ENCODE results near the gene C16orf95. TPM values are rescaled to one million over a fixed set of nuclear protein-coding genes. Genes with fewer than 3 reads are reported as not detected.
A peak's percentile ranks its signal among the peaks of the same experiment; 100 is the strongest.

Gene C16orf95
- total RNA-seq, 1 donor from 2014 or later = 2.4 TPM

DNA sequence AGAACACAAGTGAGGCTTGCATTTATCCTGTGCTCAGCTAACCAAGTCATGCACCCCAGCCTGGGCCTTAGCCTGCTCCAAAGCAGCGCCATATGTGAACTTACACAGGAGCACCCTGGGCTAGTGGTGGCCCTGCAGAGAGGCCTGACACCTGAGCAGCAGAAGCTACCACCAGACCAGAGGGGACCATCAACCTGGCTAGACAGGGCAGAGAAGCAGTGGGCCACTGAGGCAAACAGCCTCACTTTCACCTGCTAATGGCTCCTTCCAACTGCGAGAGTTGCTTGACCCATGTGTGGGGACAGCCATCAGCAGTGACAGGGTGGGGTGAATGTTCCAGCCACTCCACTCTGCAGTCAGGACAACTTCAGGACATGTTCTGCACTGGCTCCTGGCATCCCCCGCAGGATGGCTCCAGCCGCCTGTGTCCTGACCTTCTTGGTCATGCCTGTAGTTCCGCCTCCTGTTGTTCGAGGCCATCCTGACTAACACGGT is 2.9 kb upstream of the C16orf95 start:
- DNase-seq (ENCODE audit: low spot score in 2 of 2) (no peak), FAIRE-seq (no peak)

DNA sequence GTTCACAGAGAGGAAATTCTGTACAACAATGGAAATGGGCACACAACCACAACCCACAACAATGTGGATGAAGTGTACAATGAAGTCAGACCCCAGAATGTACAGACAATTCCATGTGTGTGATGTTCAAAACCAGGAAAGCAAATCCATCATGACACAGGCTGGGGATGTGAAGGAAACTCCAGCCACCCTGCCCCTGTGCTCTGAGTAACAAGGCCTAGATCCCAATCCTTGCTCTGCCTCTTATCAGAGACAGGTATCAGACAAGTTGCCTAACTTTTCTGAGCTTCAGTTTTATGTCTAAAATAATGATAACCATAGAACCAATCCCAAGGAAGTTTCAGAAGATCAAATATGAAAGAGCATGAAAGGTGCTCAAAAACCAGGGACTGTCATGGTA is 1.8 kb upstream of the C16orf95 start:
- no peak for FAIRE-seq
- DNase-seq (ENCODE audit: low spot score in 2 of 2) = no peak

DNA sequence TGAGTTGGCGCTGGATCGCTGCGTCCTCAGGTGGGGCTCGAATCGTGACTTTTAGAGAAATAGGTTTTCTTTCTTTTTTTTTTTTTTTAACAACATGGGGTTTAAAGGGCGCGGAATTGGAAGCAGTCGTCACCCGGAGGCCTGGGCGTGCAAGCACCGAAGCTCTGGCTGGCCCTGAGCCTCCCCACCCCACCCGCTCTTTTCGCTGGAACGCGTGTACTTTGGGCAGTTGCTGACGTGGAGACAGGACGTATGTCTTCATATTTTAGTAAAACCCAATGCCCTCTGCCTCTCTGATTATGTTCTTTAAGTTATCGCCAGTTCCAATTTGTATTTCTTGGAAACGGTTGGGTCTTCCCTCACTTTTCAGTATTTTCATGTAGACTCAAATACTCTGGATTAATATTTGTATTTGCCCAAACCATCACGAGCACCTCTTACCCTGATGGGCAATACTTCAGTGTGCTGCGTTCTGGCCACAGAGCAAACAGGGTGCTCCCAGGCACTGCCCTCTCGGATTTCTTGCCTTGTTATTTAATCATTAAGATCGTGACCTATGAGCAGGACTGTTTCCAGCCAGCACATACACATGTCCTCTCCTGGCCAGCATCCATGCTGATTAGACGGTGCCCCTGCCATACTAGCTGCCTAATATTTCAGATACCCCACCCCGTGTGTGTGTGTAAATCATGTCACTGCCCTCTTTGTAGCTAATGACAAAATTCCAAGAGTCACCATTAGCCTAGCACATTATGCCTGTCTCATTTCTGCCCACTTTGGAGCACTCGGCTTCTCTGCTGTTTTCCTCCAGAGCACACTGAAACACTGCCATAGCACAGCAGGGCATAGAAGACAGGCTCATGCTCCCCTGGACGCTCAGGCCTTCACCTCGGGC is 805 bp upstream of the C16orf95 start:
- FAIRE-seq = no peak
- no peak for DNase-seq (ENCODE audit: low spot score in 2 of 2)

DNA sequence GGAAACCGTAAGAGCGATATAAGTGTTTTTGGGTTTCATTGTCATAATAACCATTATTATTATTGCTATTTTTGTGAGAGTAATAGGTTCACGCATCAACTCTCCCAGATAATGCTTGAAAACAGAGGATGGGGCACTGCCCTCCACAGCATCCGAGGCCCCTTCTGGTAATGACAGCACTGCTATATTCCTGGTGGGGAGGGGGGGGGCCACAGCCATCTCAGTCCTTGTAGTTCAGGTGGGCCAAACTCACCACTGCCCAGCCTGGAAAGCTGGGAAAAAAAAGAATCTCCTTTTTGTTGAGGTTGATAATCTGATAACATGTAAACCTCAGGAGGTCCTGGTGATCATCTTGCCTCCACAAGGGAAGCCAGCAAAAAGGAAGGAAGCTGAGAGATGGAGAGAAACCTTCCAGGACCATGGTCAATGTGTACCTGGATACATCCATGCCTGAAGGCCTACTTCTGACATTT is 706 bp downstream of the C16orf95 start:
- no peak for DNase-seq (ENCODE audit: low spot score in 2 of 2)
- FAIRE-seq = no peak

DNA sequence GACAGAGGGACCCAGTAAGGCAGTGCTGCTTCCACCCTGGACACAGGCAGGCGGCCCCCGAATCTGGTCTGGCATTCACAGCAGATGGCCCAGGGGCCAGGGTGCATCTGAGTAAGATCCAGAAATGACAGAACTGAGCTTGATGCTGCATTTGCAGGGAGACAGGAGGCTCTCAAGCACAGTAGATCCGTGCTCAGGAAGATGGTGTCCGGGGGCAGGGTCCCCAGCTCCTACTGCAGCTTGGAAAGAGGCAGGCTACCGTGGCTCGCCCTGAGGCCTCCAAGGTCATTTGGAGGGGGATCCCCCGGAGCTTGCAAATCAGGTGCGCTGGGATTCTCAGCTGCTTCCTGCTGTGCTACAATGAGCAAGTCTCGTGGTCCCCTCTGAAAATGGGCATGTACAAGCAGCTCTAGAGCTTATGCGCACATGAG is 2.2 kb downstream of the C16orf95 start:
- DNase-seq (ENCODE audit: low spot score in 2 of 2) (no peak), FAIRE-seq (no peak)

DNA sequence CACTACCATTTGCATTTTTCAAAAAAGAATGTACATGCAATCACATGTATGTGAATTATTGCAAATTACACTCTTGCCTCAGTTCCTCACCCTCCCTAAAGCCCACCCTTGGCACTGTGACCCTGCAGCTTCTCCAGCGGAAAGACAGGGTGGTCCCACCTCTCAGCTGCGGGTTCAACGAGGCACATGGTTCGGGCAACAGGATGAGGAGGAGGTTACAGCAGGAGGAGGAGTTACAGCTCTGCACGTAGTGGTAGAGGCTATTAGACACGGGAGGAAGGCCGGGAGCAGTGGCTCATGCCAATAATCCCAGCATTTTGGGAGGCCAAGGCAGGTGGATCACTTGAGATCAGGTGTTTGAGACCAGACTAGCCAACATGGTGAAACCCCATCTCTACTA is 5.2 kb downstream of the C16orf95 start:
- DNase-seq (ENCODE audit: low spot score in 2 of 2) (no peak), FAIRE-seq (no peak)

DNA sequence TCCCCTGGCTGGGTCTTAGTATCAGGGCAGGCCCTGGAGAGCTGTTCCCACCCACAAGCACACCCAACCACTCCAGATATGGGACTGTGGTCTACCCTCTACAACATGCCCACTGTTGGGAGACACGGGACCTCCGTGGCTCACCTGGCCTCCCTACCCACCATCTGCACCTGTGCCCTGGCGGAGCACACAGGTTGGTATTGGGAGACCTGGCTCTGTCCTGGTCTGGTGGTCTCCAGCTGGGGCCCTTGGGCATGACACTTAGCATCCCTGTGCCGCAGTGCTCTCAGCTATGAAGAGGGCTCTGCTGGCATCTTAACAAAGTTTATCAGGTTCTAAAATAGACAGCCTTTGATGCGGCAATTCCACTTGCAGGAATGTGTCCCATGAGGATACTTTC is 5.8 kb downstream of the C16orf95 start:
- FAIRE-seq (no peak), DNase-seq (ENCODE audit: low spot score in 2 of 2) (no peak)

DNA sequence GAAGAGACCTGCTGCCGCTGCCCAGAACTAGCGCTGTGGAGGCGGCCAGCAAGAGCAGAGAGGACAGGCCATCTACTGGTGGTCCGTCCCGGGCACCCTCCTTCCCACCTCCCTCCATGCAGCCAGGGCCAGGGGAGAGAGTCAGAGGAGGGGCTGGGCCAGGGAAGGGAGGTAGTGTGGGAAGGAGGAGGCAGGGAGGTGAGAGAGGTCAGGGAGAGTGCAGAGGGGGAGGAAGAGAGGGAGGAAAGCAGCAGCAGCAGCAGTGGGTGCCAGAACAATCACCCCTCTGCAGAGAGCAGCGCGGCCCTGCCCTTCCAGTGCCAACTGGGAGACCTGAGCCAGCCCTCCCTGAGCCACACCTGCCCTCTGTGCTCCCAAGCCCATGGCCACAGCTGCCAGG is 6.6 kb downstream of the C16orf95 start:
- FAIRE-seq (no peak), DNase-seq (ENCODE audit: low spot score in 2 of 2) (no peak)

DNA sequence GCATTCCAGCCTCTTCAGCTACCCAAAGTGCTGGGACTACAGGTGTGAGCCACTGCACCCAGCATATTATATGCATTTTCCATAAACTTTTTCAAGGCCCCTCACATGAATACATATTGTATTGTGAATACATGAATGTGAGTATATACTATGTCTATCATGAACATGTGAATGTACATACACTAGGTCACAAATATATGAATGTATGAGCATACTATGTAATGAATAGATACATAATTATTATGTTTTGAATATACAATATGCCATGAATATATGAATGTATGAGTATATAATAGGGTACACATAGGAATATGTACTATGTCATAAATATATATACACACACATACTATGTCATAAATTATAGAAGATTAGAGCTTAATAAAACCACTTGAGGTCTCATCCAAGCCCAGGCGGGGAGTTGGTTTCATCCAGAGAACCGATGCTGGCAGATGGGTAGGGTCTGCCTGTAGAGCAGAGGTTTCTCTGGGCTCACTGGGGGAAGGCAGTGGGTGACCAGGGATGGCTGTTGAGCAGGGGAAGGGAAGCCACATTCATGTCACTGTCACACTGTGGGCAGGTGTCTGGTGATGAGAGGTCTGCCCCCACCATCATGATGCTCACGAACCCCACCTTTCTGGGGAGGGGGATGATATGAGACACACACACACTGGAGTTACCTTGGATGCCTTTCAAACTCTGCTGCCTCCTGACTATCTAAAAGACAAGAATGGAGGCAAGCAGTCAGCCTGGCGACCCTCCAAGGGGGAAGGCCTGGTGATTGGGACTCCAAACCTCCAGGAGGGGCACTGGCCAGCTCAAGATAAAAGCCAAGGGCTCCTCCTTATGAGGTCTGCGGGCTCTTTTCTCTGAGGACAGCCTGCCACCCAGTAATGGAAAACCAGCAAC is 7.3 kb downstream of the C16orf95 start:
- no peak for FAIRE-seq

DNA sequence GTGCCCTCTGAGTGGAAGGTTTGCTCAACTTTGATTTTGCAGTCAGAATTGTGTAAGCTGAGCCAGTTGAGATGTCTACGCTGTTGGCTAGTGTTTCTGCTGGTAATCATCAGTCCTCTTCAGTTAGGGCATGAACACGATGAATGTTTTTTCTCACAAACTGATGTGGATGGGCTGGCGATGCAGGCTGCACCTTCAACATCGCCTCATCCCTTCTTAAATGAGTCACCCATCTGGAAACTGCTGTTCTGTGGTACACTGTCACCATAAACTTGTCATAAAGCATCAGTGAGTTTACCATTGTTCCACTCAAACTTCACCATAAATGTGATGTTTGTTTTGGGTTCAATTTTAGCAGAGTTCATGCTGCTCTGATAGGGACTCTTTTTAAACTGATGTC is 8.4 kb downstream of the C16orf95 start:
- no peak for DNase-seq (ENCODE audit: low spot score in 2 of 2)
- FAIRE-seq = no peak

More for the DNA sequence above, 7.3 kb downstream of the C16orf95 start:
- DNase-seq (ENCODE audit: low spot score in 2 of 2) = no peak

DNA sequence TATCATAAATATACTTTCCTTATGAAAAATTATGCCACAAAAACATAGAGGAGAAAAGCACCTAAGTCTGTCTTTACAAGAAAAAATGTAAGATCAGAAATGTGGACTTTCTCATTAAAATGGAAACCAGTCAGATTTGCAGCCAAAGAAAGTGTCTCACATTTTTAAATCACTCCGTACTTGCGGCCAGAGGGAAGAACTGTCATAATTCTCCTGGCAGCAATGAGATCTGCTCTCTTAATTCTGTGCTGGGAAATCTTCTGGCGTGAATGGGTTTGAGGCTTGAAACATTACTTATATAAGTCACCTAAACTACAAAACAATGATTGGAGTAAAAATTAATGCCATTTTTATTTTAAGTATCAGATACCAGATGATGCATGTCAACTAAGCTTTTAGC is 10.7 kb downstream of the C16orf95 start:
- DNase-seq (ENCODE audit: low spot score in 2 of 2) (no peak), FAIRE-seq (no peak)

DNA sequence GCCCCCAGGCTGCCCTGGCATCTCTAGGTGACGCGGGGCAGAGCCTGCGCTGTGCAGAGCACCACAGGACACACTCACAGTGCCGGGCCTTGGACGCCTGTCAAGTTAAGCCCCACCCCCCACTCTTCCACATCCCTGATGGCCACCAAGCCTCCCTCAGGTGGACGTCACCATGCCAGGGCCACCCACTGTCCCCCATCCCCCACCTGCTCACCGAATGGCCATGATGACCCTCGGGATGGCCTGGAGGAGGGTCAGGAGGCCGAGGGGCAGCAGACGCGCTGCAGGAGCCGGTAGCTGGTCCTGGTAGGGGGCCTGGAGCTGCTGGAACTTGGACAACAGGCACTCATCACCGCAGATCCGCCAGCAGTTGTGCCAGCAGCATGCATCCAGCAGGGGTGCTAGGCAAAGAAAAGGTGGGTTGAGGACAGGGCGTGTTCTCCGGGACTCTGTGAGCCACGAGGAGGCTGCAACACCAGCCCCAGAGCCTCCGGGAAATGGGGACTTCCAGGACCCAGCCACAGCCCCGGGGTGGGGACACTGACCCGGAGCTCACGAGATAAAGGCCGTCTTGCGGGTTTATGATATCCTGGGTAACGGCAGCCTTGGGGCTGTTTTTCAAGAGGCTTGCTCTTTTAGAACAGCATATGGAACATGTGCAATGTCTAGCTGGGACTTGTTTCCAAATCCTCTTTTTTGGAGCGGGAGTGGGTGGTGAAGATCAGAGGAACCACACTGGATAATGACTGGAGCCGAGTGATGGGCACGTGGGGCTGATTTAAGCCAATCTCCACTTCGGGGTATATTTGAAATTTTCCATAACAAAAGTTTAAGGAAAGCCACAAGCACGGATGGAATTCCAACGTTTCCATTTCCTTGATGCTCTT is 11.4 kb downstream of the C16orf95 start:
- FAIRE-seq (no peak), DNase-seq (ENCODE audit: low spot score in 2 of 2) (no peak)

DNA sequence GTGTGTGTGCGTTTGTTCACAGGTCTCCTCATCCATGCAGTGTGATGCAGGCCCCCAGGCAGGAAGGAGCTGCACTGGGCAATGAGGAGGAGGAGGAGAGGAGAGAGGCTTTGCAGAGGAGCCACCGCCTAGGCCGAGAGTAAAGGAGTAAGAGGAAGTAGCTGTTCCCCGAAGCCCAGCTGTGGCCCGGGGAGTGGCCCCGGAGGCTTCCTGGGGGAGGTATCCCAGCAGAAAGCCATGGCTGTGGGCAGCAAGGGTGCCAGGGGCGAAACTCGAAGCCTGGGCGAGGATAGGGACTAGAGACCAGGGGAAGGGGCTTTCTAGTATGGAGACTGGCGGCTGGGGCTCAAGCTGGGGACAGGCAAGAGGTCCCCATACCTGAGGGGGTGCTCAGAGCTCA is 12.2 kb downstream of the C16orf95 start:
- DNase-seq (ENCODE audit: low spot score in 2 of 2) (no peak), FAIRE-seq (no peak)

DNA sequence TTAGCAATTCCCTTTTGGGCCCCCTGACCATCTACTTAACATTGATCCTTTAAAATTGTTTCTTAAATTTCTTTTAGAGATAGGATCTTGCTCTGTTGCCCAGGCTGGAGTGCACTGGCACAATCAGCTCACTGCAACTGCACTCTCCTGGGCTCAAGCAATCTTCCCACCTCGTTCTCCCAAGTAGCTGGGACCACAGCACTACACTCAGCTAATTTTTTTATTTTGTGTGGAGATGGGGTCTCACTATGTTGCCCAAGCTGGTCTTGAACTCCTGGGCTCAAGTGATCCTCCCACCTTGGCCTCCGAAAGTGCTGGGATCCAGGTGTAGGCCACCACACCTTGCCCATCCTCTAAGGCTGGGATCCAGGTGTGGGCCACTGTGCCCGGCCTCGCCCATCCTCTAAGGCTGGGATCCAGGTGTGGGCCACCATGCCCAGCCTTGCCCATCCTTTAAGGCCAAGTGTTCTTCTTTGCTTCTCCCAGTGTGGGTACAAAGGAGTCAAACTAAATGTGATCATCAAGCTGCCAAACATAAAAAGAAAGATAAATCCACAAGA is 13.2 kb downstream of the C16orf95 start:
- FAIRE-seq (no peak), DNase-seq (ENCODE audit: low spot score in 2 of 2) (no peak)

DNA sequence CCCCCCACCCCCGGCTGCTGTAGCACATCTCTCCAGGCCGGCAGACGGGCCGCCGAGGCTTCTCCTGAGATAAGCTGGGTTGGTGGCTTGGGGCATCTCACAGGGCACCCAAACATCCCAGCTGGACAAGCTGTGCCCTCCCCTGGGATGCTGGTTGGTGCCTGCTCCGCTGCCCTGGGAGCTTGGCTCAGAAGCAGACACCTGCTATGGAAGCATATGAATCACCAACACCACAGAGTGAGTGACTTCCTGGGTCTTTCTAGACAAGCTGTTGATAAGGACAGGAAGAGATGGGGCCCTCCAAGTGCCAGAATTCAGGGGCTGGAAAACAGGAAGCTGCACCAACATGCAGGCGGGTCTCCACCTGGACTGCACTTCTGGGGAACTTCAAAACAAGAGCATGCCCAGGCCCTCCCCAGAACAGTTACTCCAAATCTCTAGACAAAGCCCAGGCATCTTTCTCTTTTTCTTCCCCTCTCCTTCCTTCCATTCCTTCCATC is 13.7 kb downstream of the C16orf95 start:
- FAIRE-seq (no peak), DNase-seq (ENCODE audit: low spot score in 2 of 2) (no peak)

DNA sequence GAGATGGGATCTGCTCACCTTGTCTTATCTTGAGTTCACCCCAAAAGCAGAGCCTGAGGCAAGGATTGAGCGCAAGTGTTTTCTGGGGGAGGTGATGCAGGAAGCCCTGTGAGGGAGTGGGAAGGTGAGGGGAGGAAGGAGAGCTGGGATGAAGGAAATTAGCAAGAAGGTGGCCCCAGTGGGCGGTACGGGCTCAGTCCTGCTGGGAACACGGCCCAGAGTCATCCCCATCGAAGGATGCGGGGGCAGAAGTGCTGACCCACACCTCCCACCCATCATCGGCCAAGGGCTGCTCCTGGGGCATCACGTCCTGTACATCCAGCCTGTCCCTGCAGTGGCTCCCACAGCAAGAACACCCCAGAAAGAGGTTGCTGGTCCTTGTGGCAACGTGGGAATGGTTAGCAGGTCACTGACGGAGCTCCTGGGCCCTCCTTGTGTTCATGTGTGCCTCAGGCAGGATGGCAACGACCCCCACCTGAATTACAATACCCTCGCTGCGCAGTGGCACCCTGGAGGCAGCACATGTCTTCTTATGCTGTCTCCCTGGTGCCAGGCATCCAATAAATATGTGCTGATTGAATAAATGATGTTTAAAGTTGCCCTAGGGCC is 18.2 kb downstream of the C16orf95 start:
- FAIRE-seq (no peak), DNase-seq (ENCODE audit: low spot score in 2 of 2) (no peak)

DNA sequence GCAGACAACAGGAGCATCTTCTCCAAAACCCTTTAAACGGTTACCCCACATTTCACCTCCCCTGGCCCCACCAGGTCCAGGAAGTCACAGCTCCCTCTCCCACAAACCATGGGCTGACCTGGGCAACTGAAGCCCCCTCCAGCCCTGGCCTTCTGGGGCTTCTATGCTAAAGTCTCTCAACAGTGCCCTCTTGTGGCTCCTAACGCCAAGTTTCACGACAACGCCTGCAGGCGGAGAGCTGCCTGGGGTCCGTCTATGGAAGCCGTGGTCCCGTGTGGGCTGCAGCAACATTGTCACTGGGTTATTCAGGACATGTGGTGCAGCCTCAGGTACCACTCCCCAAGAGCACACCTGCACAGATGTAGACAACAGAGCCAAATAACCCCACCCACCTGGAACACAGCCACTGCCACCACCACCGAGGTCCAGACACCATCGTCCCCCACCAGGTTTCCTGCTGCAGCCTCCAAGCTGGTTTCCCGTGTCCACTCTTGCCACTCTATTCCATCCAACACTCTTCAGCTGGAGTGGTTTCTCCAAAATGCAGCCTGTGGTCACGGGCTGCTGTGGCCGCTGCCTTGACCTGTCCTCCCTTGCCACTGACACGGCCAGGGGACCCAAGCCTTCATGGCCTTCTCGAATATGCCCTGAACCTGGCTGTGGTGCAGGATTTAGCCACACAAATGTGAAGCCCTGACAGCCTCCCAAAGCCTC is 19.1 kb downstream of the C16orf95 start:
- FAIRE-seq = no peak

DNA sequence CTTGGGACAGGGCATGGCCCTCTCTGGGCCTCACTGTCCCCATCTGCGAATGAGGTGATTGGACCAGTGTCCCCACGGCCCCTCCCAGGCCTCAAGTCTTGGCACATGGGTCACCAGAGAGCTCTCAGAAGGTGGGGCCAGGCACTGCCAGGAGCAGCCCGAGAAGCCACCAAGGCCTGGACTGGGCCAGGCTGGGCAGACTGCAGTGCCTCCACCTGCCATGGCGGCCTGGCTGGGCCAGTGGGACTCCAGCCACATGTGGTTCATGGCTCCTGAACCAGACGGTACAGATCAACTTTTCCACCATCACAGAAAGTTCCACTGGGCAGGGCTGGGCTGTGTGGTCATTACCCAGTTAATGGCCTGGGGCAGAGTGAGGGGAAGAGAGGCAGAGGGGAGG is 19.8 kb downstream of the C16orf95 start:
- FAIRE-seq (no peak), DNase-seq (ENCODE audit: low spot score in 2 of 2) (no peak)

More for the DNA sequence above, 19.1 kb downstream of the C16orf95 start:
- DNase-seq (ENCODE audit: low spot score in 2 of 2) = peak in 1 of 2 donors; percentile 56

Measured in frontal cortex (tissue), 4 donors.